HS-5 (cell line): ENCODE data around the gene ENPP1.
"Not testable (repeated sequence)": the region's sequence is repeated elsewhere in the genome, so short reads cannot be mapped to it uniquely, and the experiment has no call there.

ENCODE experiments used
- DNase-seq: peaks from one replicate; pipeline ENCODE4 v3.0.0-alpha.2; 2012; ENCODE audit warnings: low read depth

Gene ENPP1

GRCh38 chr6:131916091-131916796 is 108.4 kb downstream of the ENPP1 start:
- DNase-seq, result not testable (repeated sequence)

DNA sequence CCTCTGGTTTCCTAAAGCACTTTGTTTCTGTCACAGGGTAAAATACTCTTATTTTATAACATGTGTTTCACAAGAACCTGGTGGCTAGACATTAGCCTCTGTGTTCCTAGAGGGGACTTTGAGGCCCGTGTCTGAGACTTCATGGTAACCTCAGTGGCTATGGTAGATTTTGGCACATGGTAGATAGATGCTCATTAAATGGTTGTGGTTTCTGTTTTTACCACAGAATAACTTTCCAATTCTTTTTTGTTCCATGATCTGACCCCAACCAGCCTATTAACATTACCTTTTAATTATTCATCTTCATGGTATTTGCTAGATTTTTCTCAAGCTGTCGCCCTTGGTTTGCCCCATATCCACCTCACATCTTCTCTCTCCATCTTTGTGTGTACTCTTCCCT is 109.0 kb downstream of the ENPP1 start:
- no peak for DNase-seq

- DNase-seq, result no peak
Observed at GRCh38 chr6:131917318-131917717, 109.5 kb downstream of the ENPP1 start.

DNA sequence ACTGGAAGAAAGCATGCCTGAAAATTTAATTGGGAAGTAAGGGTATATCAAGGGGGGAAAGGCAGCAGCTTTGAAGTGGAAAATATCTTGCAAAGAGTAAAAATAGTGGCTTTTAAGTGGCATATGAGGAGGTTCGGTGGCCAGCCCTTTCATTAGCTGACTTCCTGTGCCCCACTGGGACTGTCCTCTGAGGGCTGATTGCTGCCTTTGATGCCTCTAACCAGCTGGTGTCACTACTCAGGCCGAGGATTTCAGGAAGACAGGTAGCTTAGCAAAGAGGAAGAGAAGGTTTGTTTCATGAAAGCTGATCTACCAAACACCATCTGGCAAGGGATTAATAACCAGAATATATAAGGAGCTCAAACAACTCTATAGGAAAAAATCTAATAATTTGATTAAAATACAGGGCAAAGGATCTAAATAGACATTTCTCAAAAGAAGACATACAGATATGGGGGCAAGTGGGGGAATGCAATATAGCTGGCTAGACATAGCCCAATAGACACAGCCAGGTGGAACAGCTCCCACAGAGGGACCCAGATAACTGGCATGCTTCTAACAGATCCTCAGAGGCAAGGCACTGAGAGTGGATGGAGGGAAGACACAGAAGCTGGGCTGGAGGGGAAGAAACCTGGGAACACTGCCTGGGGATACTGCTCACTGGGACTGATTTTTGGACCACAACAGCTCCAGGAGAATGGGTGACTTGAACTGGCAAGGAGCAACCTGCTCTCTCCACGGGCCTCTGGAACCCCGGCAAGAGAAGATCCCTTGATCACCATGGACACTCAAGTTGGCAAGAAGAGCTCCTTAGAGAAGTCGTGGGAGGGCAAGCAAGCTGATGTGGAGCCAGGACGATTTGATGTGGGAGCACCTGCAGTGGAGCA is 110.2 kb downstream of the ENPP1 start:
- no peak for DNase-seq

- DNase-seq, result no peak
Observed at GRCh38 chr6:131918650-131919355, 111.0 kb downstream of the ENPP1 start.

DNA sequence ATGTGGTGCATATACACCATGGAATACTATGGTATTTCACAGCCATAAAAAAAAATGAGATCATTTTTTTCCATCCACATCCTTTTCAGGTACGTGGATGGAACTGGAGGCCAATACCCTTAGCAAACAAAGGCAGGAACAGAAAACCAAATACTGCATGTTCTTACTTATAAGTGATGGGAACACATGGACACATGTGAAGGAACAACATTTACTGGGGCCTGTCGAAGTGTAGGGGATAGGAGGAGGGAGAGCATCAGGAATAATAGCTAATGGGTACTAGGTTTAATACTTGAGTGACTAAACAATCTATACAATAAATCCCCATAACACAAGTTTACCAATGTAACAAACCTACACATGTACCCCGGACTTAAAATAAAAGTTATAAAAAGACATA is 112.8 kb downstream of the ENPP1 start:
- no peak for DNase-seq

DNA sequence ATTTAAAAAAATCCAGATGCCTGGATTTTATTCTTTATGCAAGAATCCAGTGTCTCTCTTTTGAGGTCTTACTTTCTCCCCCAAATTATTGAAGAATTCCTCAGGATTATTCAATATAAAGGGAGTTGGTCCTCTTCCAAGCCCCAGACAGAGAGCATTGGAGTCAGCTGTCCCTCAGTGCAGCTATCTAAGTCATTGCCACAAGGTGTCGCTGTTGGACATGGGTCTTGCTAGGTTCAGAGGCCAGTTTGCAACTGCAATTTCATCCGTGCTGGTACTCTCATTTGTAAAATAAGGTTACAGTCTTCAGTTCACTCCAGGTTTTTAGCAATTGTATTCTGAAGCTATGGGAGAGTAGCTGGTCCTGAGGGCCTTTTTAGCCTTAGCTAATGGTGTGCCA is 115.5 kb downstream of the ENPP1 start:
- no peak for DNase-seq

DNA sequence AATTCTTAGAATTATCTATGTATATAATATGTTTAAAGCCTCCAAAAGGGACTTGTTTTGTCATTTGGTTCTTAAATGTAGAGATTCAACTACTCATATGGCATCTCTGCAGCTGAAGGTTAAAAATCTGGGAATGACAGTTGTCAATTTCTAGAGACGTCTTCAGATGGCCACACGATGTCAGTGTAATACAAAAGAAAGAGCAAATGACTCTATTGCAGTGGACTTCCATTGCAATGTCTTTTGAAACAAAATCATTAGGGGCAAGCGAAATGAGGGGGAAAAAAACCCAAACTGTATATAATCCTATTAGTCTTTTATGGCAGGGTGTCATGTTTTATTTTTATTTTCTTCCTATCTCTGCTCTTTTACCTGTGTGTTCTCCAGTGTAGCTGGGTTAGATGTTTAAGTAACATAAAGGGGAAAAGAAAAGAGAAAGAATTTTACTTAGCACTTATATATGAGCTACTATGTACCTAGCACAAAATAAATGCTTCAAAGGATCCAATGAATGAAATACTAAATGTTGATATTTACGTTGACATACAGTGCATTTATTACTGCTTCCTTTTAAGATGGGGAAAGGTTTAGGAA is 117.2 kb downstream of the ENPP1 start:
- no peak for DNase-seq

- no peak for DNase-seq
Observed at GRCh38 chr6:131929264-131929663, 121.4 kb downstream of the ENPP1 start.

GRCh38 chr6:131929976-131930375 is 122.2 kb downstream of the ENPP1 start:
- no peak for DNase-seq

DNA sequence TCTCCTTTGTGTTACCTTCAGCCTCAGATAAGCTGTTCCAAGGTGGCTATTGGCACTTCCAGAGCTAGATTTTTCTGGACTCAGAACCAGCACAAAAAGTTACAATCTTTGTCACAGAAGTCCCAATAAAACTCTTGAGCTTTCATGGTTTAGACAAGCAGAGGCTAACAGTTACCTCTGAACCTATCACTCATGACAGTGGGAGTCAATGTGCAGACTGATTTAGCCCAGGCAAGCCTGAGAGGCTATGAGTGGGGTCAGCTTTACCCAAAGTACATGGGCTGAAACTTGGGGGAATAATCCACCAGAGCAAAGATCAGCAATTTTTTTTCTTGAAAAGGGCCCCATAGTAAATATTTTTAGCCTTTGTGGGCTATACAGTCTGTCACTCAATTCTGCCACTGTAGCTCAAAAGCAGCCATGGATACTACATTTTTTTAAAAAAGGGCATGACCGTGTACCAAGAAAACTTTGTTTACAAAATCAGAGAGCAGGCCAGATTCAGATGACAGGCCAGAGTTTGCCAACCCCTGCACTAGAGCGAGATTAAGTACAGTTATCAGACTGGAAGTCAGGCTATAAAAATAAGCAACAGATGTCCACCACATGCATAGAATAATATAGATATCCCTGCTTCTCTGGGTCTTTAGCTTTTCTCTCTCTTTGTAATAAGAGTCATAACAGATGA is 123.4 kb downstream of the ENPP1 start:
- DNase-seq, result no peak

DNA sequence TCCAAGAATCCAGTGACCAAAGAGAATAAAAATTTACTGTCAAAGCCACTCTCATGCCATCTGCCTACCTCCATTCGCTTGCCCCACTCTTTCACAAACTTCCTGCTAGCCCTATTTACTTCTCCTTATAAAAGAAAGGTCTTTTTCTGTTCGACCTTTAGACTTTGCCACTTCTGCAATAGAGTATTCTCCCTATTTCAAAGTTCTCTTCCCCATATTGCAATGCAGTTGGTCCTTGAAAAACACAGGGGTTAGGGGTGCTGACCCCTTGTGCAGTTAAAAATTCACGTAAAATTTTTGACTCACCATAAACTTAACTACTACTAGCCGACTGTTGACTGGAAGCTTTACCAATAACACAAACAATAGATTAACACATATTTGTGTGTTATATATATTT is 128.3 kb downstream of the ENPP1 start:
- DNase-seq, result no peak

DNA sequence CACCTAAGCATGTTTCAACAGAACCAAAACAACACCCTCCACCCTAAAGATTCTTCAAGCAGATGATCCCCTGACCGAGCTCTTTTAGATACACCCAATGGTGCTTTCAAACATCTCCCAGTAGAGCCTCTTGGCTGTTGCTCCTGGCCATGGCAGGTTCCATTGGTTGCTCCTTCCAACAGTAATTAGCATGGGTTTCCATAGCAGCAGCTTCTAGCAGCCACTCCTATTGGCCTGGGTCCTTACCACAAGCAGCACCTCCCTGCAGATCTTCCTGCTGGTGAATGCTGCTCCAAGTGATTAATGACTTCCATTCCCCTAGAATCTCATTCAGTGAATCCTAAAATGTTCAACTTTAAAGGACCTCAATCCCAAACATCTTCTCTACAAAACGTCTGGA is 129.4 kb downstream of the ENPP1 start:
- DNase-seq, result no peak

DNA sequence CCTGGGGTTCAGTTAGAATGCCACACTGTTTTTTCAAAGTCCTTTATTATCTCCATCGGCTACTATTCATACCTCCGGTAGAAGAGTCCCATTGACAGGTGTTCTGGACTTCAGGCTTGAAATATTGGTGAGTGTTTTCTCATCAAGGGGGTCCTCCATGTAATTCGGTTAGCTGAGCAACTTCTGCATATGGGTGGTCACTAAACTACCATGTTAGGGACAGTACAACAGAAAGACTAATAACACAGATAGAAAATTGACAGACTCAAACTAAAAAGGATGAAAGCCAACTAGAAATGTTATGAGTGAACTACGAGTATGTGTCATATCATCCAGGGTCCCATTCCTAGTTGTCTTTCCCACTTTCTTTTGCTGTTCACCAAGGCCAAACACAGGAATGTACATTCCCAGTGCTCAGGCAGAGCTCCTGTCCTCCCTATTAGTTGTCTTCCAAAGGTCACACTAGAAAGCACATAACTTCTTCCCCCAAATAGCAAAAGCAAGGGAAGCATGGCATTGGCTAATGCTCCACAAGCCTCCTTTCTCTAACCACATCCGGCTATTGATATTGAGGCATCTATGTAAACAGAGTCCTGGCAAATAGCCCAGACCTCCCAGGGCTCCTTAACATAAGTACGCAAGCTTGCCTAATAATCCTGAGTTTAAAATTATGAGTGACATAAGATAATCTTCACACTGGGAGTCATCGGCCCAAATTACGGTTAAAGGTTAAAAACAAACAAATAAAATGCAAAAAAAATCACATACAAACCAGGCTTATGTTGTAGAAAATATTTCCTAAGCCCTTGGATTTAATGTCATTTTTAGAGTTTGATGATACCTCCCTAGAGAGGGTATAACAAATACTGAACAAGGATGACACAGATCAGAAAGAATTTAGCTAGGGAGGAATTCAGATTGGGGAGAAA is 130.1 kb downstream of the ENPP1 start:
- DNase-seq, result no peak
